SK-N-SH (cell line): ENCODE results near the gene P2RY10. TPM values are rescaled to one million over a fixed set of nuclear protein-coding genes. Genes with fewer than 3 reads are reported as not detected.

ENCODE experiments used
- CTCF ChIA-PET: fragments of 300-600, 350-600 bp; formaldehyde crosslinking; extraction: SDS; loops from one replicate; lab custom pipeline; 2021; lab: Yijun Ruan, JAX
- POLR2A ChIA-PET: fragments of 350-600 bp; sonication (Branson Sonifier 250); formaldehyde crosslinking; extraction: SDS; loops from one replicate; lab custom pipeline; 2020; ENCODE audit warnings: antibody characterized with exemption, inconsistent platforms; lab: Yijun Ruan, JAX
- DNase-seq: peaks from one replicate; pipeline ENCODE4 v3.0.0; 2012
- H2AFZ ChIP-seq: fragments of 200-600 bp; sonication (generic); 2 replicates; pipeline ENCODE4 v1.8.1; 2016; ENCODE audit warnings: antibody characterized with exemption, mild to moderate bottlenecking, low read depth
- H3F3A ChIP-seq: fragments of 200-600 bp; sonication (generic); replicated peaks from 2 replicates; pipeline ENCODE3; 2016; ENCODE audit warnings: antibody characterized with exemption, mild to moderate bottlenecking; ENCODE audit not compliant: insufficient read depth
- H3K27ac ChIP-seq, 2 experiments: fragments of 200-500 bp in 1 of 2; fragments of 200-600 bp in 1 of 2; sonication (Bioruptor generic) in 1 of 2; sonication (generic), shearing (Covaris generic) in 1 of 2; 2 replicates each; pipeline versions ENCODE4 v1.5.1 to v1.6.1; 2014 to 2016; ENCODE audit warnings: low read depth in 2 of 2, inconsistent platforms in 1 of 2, low read length in 1 of 2, mild to moderate bottlenecking in 1 of 2, mixed read lengths in 1 of 2
- H3K27me3 ChIP-seq: fragments of 200-600 bp; sonication (generic), shearing (Covaris generic); 2 replicates; pipeline ENCODE4 v1.6.1; 2016; ENCODE audit warnings: mixed run types; ENCODE audit not compliant: insufficient read depth
- H3K36me3 ChIP-seq, 2 experiments: fragments of 200-500 bp in 1 of 2; fragments of 200-600 bp in 1 of 2; sonication (Bioruptor generic) in 1 of 2; sonication (generic) in 1 of 2; replicated peaks in 1 of 2; 2 replicates each; pipeline versions ENCODE3 to v1.5.1; 2014 to 2016; ENCODE audit warnings: low read length in 1 of 2, mild to moderate bottlenecking in 1 of 2; ENCODE audit not compliant: insufficient read depth in 2 of 2, control insufficient read depth in 1 of 2
- H3K4me1 ChIP-seq, 2 experiments: fragments of 200-500 bp in 1 of 2; fragments of 200-600 bp in 1 of 2; sonication (Bioruptor generic) in 1 of 2; sonication (generic), shearing (Covaris generic) in 1 of 2; 2 replicates each; pipeline versions ENCODE4 v1.5.1 to v1.6.1; 2014 to 2016; ENCODE audit warnings: low read depth in 1 of 2, low read length in 1 of 2, mixed run types in 1 of 2; ENCODE audit not compliant: insufficient read depth in 2 of 2, control insufficient read depth in 1 of 2
- H3K4me2 ChIP-seq: fragments of 200-600 bp; sonication (generic), shearing (Covaris generic); 2 replicates; pipeline ENCODE4 v1.6.1; 2017; ENCODE audit warnings: mixed run types
- H3K4me3 ChIP-seq, 2 experiments: fragments of 200-500 bp in 1 of 2; fragments of 200-600 bp in 1 of 2; sonication (Bioruptor generic) in 1 of 2; sonication (generic), shearing (Covaris generic) in 1 of 2; 2 replicates each; pipeline versions ENCODE4 v1.5.1 to v1.8.1; 2014 to 2016; ENCODE audit warnings: low read depth in 2 of 2, inconsistent platforms in 1 of 2, low read length in 1 of 2, mild to moderate bottlenecking in 1 of 2, mixed read lengths in 1 of 2, moderate library complexity in 1 of 2
- H3K79me2 ChIP-seq: fragments of 200-600 bp; sonication (generic); 2 replicates; pipeline ENCODE4 v1.8.1; 2017; ENCODE audit warnings: mild to moderate bottlenecking; ENCODE audit not compliant: insufficient read depth
- H3K9ac ChIP-seq: fragments of 200-600 bp; sonication (generic); 2 replicates; pipeline ENCODE4 v1.6.1; 2017; ENCODE audit warnings: mixed run types
- H3K9me2 ChIP-seq: fragments of 200-600 bp; sonication (generic); 2 replicates; pipeline ENCODE4 v1.6.1; 2017; ENCODE audit warnings: mixed run types
- H3K9me3 ChIP-seq: fragments of 200-600 bp; sonication (generic); 2 replicates; pipeline ENCODE4 v1.6.1; 2017; ENCODE audit warnings: mixed run types, mild to moderate bottlenecking, moderate library complexity
- H4K20me1 ChIP-seq: fragments of 200-600 bp; sonication (generic); 2 replicates; pipeline ENCODE4 v1.6.1; 2017; ENCODE audit warnings: mild to moderate bottlenecking, mixed run types; ENCODE audit not compliant: insufficient read depth
- CHD2 ChIP-seq: fragments of 150-350 bp; IDR thresholded peaks from 2 replicates; pipeline ENCODE4 v1.6.1; 2018; ENCODE audit warnings: low read length; ENCODE audit not compliant: partially characterized antibody
- EP300 ChIP-seq, 2 experiments: IDR thresholded peaks; 2 replicates each; pipeline versions ENCODE4 v1.4.0 to v1.6.1; 2012; ENCODE audit warnings: borderline replicate concordance in 1 of 2, low read depth in 1 of 2, low read length in 1 of 2
- EZH2phosphoT487 ChIP-seq: fragments of 200-600 bp; sonication (generic); IDR thresholded peaks from 2 replicates; pipeline ENCODE4 v1.6.1; 2017; ENCODE audit warnings: low read depth, mixed run types, mild to moderate bottlenecking, antibody characterized with exemption, moderate library complexity, borderline replicate concordance
- GABPA ChIP-seq: IDR thresholded peaks from 2 replicates; pipeline ENCODE4 v1.4.0; 2012; ENCODE audit warnings: low read depth, mild to moderate bottlenecking
- MXI1 ChIP-seq: IDR thresholded peaks from 2 replicates; pipeline ENCODE4 v1.6.1; 2012; ENCODE audit warnings: mild to moderate bottlenecking, low read depth, low read length, improper control_type of control experiment
- NFIC ChIP-seq: IDR thresholded peaks from 2 replicates; pipeline ENCODE4 v1.4.0; 2012; ENCODE audit warnings: borderline replicate concordance
- RAD21 ChIP-seq: IDR thresholded peaks from 2 replicates; pipeline ENCODE4 v1.6.1; 2012; ENCODE audit warnings: mild to moderate bottlenecking, low read length
- RCOR1 ChIP-seq: fragments of 150-350 bp; IDR thresholded peaks from 2 replicates; pipeline ENCODE4 v1.6.1; 2017; ENCODE audit warnings: antibody characterized with exemption, low read length
- RXRA ChIP-seq: IDR thresholded peaks from 2 replicates; pipeline ENCODE4 v1.4.0; 2012; ENCODE audit warnings: low read depth, mild to moderate bottlenecking, borderline replicate concordance
- SMC3 ChIP-seq: IDR thresholded peaks from 2 replicates; pipeline ENCODE4 v1.6.1; 2012; ENCODE audit warnings: low read depth, low read length, improper control_type of control experiment
- TAF1 ChIP-seq: IDR thresholded peaks from 2 replicates; pipeline ENCODE4 v1.6.1; 2012; ENCODE audit warnings: low read depth, mild to moderate bottlenecking, low read length, moderate library complexity, borderline replicate concordance
- TCF12 ChIP-seq: IDR thresholded peaks from 2 replicates; pipeline ENCODE4 v1.4.0; 2012
- TEAD4 ChIP-seq: IDR thresholded peaks from 2 replicates; pipeline ENCODE4 v1.4.0; 2012; ENCODE audit warnings: mild to moderate bottlenecking, borderline replicate concordance; ENCODE audit not compliant: insufficient read depth
- USF1 ChIP-seq: IDR thresholded peaks from 2 replicates; pipeline ENCODE4 v1.4.0; 2012; ENCODE audit warnings: low read depth, borderline replicate concordance
- WGBS: methylation state at CpG from one replicate; pipeline ENCODE4 v1.1.6; 2017; ENCODE audit warnings: low lambda C conversion rate; 5-methylcytosine and 5-hydroxymethylcytosine counted together
- polyA plus RNA-seq, 3 experiments: library from polyadenylated mRNA; depleted of rRNA; stranded (reverse); fragments of >200 nt; gene quantifications; 2 replicates each; pipeline ENCODE4 v1.2.3, GENCODE V29; 2012
- TF ChIP-seq, protein P1 (sequence below): IDR thresholded peaks from 2 replicates; pipeline ENCODE4 v1.6.1; 2012; ENCODE audit warnings: mild to moderate bottlenecking, low read depth, low read length, moderate library complexity

P2RY10 gene
- polyA plus RNA-seq, 1 of the 3 experiments (the other 2 are of a cell fraction): not detected

GRCh38 chrX:78957049-78957767 lies 12.0 kb downstream of the P2RY10 start:
- no peak overlapping the region for H3K27ac ChIP-seq
- H3K4me2 ChIP-seq: no peak overlapping the region
- H3K4me3 ChIP-seq: no peak overlapping the region
- ChIA-PET POLR2A (no interaction called here), CTCF (no interaction called here)
- no peak for DNase-seq
- WGBS: 0% methylated on average over 2 of the region's 2 CpGs
- no peaks in the 10 kb centered on the region for H3K4me1 ChIP-seq
- no peak overlapping the region for H2AFZ ChIP-seq
- H4K20me1 ChIP-seq: no peaks in the 10 kb centered on the region
- TF ChIP-seq RAD21 (no peak), MXI1 (no peak), TAF1 (no peak), CHD2 (no peak)
- TF ChIP-seq, all 33 proteins: peak for 0
- H3K9ac ChIP-seq: no peak overlapping the region
- H3K36me3 ChIP-seq: no peaks in the 10 kb centered on the region
- no peaks in the 10 kb centered on the region for H3K9me2 ChIP-seq
- H3K79me2 ChIP-seq: no peaks in the 10 kb centered on the region
- no peaks in the 10 kb centered on the region for H3K27me3 ChIP-seq
- no peaks in the 10 kb centered on the region for H3K9me3 ChIP-seq
- no peaks in the 10 kb centered on the region for H3F3A ChIP-seq

DNA sequence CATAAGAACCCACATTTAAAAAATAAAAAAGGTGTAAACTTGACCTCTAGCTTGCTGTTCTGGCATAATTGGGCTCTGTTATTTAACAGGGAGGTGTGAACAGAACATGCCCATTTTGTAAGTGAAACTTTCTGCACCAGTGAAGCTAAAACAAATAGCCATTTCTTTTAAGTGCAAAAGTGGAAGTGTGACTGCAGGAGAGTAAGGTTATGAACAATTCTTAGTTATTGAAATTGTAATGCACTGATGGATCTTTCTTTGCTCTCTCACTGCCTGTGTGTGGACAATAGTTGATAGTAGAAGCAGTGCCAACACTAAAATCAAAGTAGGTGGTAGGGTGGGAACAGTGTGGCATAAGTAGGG lies 12.6 kb downstream of the P2RY10 start:
- Histone ChIP-seq H3K4me2 (no peak overlapping the region), H3K4me1 (no peaks in the 10 kb centered on the region), H3K9ac (no peak overlapping the region), H3K9me2 (no peaks in the 10 kb centered on the region), H3K36me3 (no peaks in the 10 kb centered on the region), H4K20me1 (no peaks in the 10 kb centered on the region), H2AFZ (no peak overlapping the region), H3K4me3 (no peak overlapping the region), H3K79me2 (no peaks in the 10 kb centered on the region), H3K27ac (no peak overlapping the region), H3K9me3 (no peaks in the 10 kb centered on the region), H3K27me3 (no peaks in the 10 kb centered on the region), H3F3A (no peaks in the 10 kb centered on the region)
- CTCF ChIA-PET: no interaction called here
- POLR2A ChIA-PET: no interaction called here
- no peak for TF ChIP-seq EZH2phosphoT487
- no peak for TF ChIP-seq NFIC
- TF ChIP-seq TCF12: no peak
- TF ChIP-seq USF1: no peak
- TF ChIP-seq RXRA: no peak
- TF ChIP-seq RCOR1: no peak
- TF ChIP-seq GABPA: no peak
- TF ChIP-seq TAF1: no peak
- TF ChIP-seq SMC3: no peak
- TF ChIP-seq, protein P1, sequence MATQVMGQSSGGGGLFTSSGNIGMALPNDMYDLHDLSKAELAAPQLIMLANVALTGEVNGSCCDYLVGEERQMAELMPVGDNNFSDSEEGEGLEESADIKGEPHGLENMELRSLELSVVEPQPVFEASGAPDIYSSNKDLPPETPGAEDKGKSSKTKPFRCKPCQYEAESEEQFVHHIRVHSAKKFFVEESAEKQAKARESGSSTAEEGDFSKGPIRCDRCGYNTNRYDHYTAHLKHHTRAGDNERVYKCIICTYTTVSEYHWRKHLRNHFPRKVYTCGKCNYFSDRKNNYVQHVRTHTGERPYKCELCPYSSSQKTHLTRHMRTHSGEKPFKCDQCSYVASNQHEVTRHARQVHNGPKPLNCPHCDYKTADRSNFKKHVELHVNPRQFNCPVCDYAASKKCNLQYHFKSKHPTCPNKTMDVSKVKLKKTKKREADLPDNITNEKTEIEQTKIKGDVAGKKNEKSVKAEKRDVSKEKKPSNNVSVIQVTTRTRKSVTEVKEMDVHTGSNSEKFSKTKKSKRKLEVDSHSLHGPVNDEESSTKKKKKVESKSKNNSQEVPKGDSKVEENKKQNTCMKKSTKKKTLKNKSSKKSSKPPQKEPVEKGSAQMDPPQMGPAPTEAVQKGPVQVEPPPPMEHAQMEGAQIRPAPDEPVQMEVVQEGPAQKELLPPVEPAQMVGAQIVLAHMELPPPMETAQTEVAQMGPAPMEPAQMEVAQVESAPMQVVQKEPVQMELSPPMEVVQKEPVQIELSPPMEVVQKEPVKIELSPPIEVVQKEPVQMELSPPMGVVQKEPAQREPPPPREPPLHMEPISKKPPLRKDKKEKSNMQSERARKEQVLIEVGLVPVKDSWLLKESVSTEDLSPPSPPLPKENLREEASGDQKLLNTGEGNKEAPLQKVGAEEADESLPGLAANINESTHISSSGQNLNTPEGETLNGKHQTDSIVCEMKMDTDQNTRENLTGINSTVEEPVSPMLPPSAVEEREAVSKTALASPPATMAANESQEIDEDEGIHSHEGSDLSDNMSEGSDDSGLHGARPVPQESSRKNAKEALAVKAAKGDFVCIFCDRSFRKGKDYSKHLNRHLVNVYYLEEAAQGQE: no peak
- TF ChIP-seq EP300 (IDR thresholded peaks at IDR 0.05; ENCODE audit: borderline replicate concordance in 1 of 2, low read depth in 1 of 2, low read length in 1 of 2): no peak
- no peak for TF ChIP-seq TEAD4
- no peak for DNase-seq
